Fibroblast of the aortic adventitia (primary cell): ENCODE results near the gene MBD6. TPM values are rescaled to one million over a fixed set of nuclear protein-coding genes. Genes with fewer than 3 reads are reported as not detected.
"Not testable (repeated sequence)": the region's sequence is repeated elsewhere in the genome, so short reads cannot be mapped to it uniquely, and the experiment has no call there.

Experiments used
- DNase-seq: peaks from one replicate; pipeline ENCODE4 v3.0.0-alpha.2; 2010; ENCODE audit warnings: low read depth
- H3K4me3 ChIP-seq: 2 replicates; pipeline ENCODE4 v1.5.1; 2011; ENCODE audit warnings: low read depth, mild to moderate bottlenecking, control low read depth, low read length, moderate library complexity
- CTCF ChIP-seq: IDR thresholded peaks from 2 replicates; pipeline ENCODE4 v1.5.1; 2011; ENCODE audit warnings: mild to moderate bottlenecking, low read length, control low read depth, inconsistent platforms; ENCODE audit not compliant: insufficient read depth
- total RNA-seq: library from RNA; depleted of rRNA; stranded (reverse); fragments of >200 nt; gene quantifications from 2 replicates; pipeline ENCODE4 v1.2.3, GENCODE V29; 2012; ENCODE audit warnings: low replicate concordance

MBD6 gene
- total RNA-seq, 1 donor, result 4.2 TPM

DNA sequence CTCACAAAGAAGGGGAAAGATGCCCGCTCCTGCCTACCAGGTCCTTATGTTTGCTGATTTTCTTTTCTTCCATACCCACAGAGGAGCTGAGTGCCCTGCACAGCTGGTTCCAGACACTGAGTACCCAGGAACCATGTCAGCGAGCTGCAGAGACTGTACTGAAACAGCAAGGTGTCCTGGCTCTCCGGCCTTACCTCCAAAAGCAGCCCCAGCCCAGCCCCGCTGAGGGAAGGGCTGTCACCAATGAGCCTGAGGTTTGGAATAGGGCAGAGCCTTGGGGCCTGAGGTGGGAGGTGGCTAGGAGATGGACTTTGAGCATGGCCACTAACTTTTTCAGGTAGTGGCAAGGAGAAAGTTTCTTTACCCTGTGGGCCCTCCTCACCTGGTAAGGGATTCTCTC, 32.5 kb upstream of the MBD6 start:
- TF ChIP-seq CTCF, result no peak
- H3K4me3 ChIP-seq, result no peak overlapping the region
- DNase-seq, result no peak

- DNase-seq, result no peak
- no peak for TF ChIP-seq CTCF
- no peak overlapping the region for H3K4me3 ChIP-seq
These were observed 31.0 kb upstream of the MBD6 start for GRCh38 chr12:57491393-57492280.

DNA sequence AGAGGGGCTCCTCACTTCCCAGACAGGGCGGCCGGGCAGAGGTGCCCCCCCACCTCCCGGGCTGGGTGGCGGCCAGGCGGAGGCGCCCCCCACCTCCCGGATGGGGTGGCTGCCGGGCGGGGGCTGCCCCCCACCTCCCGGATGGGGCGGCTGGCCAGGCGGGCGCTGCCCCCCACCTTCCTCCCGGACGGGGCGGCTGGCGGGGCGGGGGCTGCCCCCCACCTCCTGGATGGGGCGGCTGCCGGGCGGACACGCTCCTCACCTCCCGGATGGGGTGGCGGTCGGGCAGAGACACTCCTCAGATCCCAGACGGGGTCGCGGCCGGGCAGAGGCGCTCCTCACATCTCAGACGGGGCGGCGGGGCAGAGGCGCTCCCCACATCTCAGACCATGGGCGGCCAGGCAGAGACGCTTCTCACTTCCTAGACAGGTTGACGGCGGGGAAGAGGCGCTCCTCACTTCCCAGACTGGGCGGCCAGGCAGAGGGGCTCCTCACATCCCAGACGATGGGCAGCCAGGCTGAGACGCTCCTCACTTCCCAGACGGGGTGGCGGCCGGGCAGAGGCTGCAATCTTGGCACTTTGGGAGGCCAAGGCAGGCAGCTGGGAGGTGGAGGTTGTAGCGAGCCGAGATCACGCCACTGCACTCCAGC, 27.4 kb upstream of the MBD6 start:
- not testable (repeated sequence) for H3K4me3 ChIP-seq, DNase-seq

GRCh38 chr12:57496822-57497221, 25.8 kb upstream of the MBD6 start:
- no peak overlapping the region for H3K4me3 ChIP-seq
- no peak for TF ChIP-seq CTCF
- DNase-seq, result no peak

DNA sequence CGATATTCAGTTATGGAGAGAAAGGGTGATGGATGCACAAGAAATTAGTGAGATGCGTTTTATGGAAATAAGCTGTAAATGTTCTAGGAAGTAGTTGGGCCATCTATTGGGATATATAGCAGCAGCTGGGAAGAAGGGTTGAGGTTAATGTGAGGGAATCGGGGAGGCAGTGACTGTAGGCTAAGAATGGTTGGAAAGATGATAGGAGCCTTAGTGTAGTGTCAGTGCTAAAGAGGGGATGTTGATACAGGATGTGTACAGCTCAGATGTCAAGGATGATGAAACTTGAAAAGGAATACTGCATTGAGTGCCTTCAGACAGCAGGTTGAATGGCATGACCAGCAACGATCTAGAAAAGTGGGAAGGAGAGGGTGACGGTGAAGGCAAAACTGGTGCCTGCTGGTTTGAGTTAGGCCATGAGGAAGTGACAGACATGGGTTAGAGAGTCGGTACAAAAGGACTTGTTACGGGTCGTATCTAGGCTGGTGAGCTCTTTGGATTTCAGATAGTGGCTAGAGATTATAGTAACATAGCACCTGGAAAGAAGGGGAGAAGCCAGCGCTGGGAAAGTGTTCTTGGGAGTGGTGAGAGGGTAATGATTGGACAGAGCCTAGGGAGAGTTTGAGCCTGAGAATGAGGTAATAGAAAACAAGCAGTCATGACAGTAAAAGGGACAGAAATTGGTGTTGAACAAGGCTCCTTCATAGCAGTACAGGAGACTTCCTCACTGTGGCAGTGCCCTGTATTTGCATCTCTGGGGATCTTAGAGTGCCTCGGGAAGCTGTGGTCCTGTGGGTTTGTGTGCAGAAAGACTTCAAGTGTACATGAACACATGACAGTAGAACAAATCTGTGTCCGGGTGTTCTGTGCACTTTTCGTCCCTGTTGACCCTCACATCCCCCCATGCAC, 25.1 kb upstream of the MBD6 start:
- H3K4me3 ChIP-seq, result no peak overlapping the region
- no peak for DNase-seq
- TF ChIP-seq CTCF, result no peak

- TF ChIP-seq CTCF, result no peak
- no peak overlapping the region for H3K4me3 ChIP-seq
- no peak for DNase-seq
These were observed 24.5 kb upstream of the MBD6 start for GRCh38 chr12:57498132-57498502.

- no peak for DNase-seq
- H3K4me3 ChIP-seq, result no peak overlapping the region
- no peak for TF ChIP-seq CTCF
These were observed 24.1 kb upstream of the MBD6 start for GRCh38 chr12:57498571-57498970.
